ENCODE results near the gene OR6C3.

GRCh38 chr12:55280991-55281390 lies 49.6 kb upstream of the OR6C3 start:
- TF ChIP-seq CTCF (conservative IDR thresholded peaks at IDR 0.05) (no peak), ZFX (IDR thresholded peaks at IDR 0.05) (no peak)

Measured in C4-2B (cell line).